H9 (cell line): ENCODE data around the gene PKD1. TPM values are rescaled to one million over a fixed set of nuclear protein-coding genes. Genes with fewer than 3 reads are reported as not detected.
"Not testable (repeated sequence)": the region's sequence is repeated elsewhere in the genome, so short reads cannot be mapped to it uniquely, and the experiment has no call there.

Experiments
- DNase-seq: peaks from one replicate; pipeline ENCODE4 v3.0.0-alpha.2; 2017
- H2AFZ ChIP-seq: one replicate; pipeline ENCODE4 v1.6.1; 2013; ENCODE audit warnings: mild to moderate bottlenecking, low read length, control low read depth, moderate library complexity
- H2AK5ac ChIP-seq: 2 replicates; pipeline ENCODE4 v1.6.1; 2013; ENCODE audit warnings: low read length, control low read depth, mixed read lengths; ENCODE audit not compliant: insufficient read length
- H2BK120ac ChIP-seq: one replicate; pipeline ENCODE4 v1.6.1; 2013; ENCODE audit warnings: low read depth, mild to moderate bottlenecking, low read length, control low read depth, inconsistent platforms; ENCODE audit not compliant: poor library complexity, severe bottlenecking
- H2BK12ac ChIP-seq: 2 replicates; pipeline ENCODE4 v1.6.1; 2013; ENCODE audit warnings: low read length, control low read depth, mixed read lengths, low read depth; ENCODE audit not compliant: insufficient read length
- H2BK15ac ChIP-seq: 2 replicates; pipeline ENCODE4 v1.6.1; 2013; ENCODE audit warnings: low read depth, low read length, control low read depth
- H2BK20ac ChIP-seq: one replicate; pipeline ENCODE4 v1.6.1; 2013; ENCODE audit warnings: low read depth, mild to moderate bottlenecking, low read length, control low read depth, inconsistent platforms; ENCODE audit not compliant: poor library complexity, severe bottlenecking
- H2BK5ac ChIP-seq: 2 replicates; pipeline ENCODE4 v1.6.1; 2013; ENCODE audit warnings: low read length, control low read depth, mixed read lengths; ENCODE audit not compliant: insufficient read length
- H3K14ac ChIP-seq: 2 replicates; pipeline ENCODE4 v1.6.1; 2013; ENCODE audit warnings: low read length, control low read depth; ENCODE audit not compliant: insufficient read depth
- H3K18ac ChIP-seq: 2 replicates; pipeline ENCODE4 v1.6.1; 2013; ENCODE audit warnings: low read depth, mild to moderate bottlenecking, mixed read lengths, low read length, control low read depth; ENCODE audit not compliant: insufficient read length
- H3K23ac ChIP-seq: 2 replicates; pipeline ENCODE4 v1.6.1; 2013; ENCODE audit warnings: low read length, control low read depth, mixed read lengths, low read depth; ENCODE audit not compliant: insufficient read length
- H3K23me2 ChIP-seq: 2 replicates; pipeline ENCODE4 v1.6.1; 2013; ENCODE audit warnings: low read depth, mild to moderate bottlenecking, mixed read lengths, low read length, control low read depth; ENCODE audit not compliant: insufficient read length, poor library complexity, severe bottlenecking
- H3K27ac ChIP-seq: 2 replicates; pipeline ENCODE4 v1.5.1; 2013; ENCODE audit warnings: low read length, control low read depth, mixed read lengths, low read depth; ENCODE audit not compliant: insufficient read length
- H3K27me3 ChIP-seq: 2 replicates; pipeline ENCODE4 v1.6.1; 2013; ENCODE audit warnings: low read length, control low read depth, inconsistent platforms; ENCODE audit not compliant: insufficient read depth
- H3K4ac ChIP-seq: 2 replicates; pipeline ENCODE4 v1.6.1; 2013; ENCODE audit warnings: low read depth, mild to moderate bottlenecking, control low read depth, inconsistent platforms, low read length, moderate library complexity
- H3K4me1 ChIP-seq: 2 replicates; pipeline ENCODE4 v1.6.1; 2013; ENCODE audit warnings: low read length, control low read depth, inconsistent platforms; ENCODE audit not compliant: insufficient read depth
- H3K4me2 ChIP-seq: 2 replicates; pipeline ENCODE4 v1.6.1; 2013; ENCODE audit warnings: low read length, control low read depth, mixed read lengths; ENCODE audit not compliant: insufficient read length, insufficient read depth
- H3K56ac ChIP-seq: 2 replicates; pipeline ENCODE4 v1.6.1; 2013; ENCODE audit warnings: low read depth, mild to moderate bottlenecking, mixed read lengths, low read length, control low read depth; ENCODE audit not compliant: insufficient read length
- H3K79me1 ChIP-seq: 2 replicates; pipeline ENCODE4 v1.6.1; 2013; ENCODE audit warnings: low read depth, mild to moderate bottlenecking, moderate library complexity, low read length, control low read depth, inconsistent platforms; ENCODE audit not compliant: insufficient read depth, poor library complexity, severe bottlenecking
- H3K79me2 ChIP-seq: 2 replicates; pipeline ENCODE4 v1.6.1; 2013; ENCODE audit warnings: low read length, control low read depth, inconsistent platforms; ENCODE audit not compliant: insufficient read depth
- H3K9ac ChIP-seq: 2 replicates; pipeline ENCODE4 v1.6.1; 2013; ENCODE audit warnings: low read length, control low read depth, mixed read lengths; ENCODE audit not compliant: insufficient read length; ENCODE audit errors: extremely low read depth
- H3K9me3 ChIP-seq: one replicate; pipeline ENCODE4 v1.6.1; 2013; ENCODE audit warnings: low read depth, low read length, inconsistent platforms; ENCODE audit not compliant: control insufficient read depth
- H3T11ph ChIP-seq: one replicate; pipeline ENCODE4 v1.6.1; 2013; ENCODE audit warnings: mild to moderate bottlenecking, low read length, control low read depth, inconsistent platforms
- H4K20me1 ChIP-seq: one replicate; pipeline ENCODE4 v1.6.1; 2013; ENCODE audit not compliant: control insufficient read depth, insufficient read length, insufficient read depth
- H4K5ac ChIP-seq: 2 replicates; pipeline ENCODE4 v1.6.1; 2013; ENCODE audit warnings: low read depth, mild to moderate bottlenecking, mixed read lengths, low read length, control low read depth; ENCODE audit not compliant: insufficient read length
- H4K8ac ChIP-seq: replicated peaks from 2 replicates; pipeline ENCODE4 v1.6.1; 2013; ENCODE audit warnings: low read length, control low read depth, mixed read lengths, low read depth; ENCODE audit not compliant: insufficient read length
- H4K91ac ChIP-seq: 2 replicates; pipeline ENCODE4 v1.6.1; 2013; ENCODE audit warnings: low read depth, mild to moderate bottlenecking, moderate library complexity, mixed read lengths, low read length, control low read depth; ENCODE audit not compliant: insufficient read length
- H3K27ac Mint-ChIP-seq, 3 experiments: 2 replicates in 2 of 3; 3 replicates in 1 of 3; pipeline ENCODE4 v1.8.0; 2020 to 2021; ENCODE audit warnings: mixed read lengths in 3 of 3, mild to moderate bottlenecking in 1 of 3, moderate library complexity in 1 of 3
- H3K27me3 Mint-ChIP-seq: 2 replicates; pipeline ENCODE4 v1.8.0; 2021; ENCODE audit warnings: low read depth, mild to moderate bottlenecking, moderate library complexity, mixed read lengths
- H3K36me3 Mint-ChIP-seq, 3 experiments: 2 replicates in 2 of 3; 3 replicates in 1 of 3; pipeline ENCODE4 v1.8.0; 2020 to 2021; ENCODE audit warnings: low read depth in 3 of 3, mixed read lengths in 3 of 3; ENCODE audit not compliant: insufficient read depth in 1 of 3
- H3K4me1 Mint-ChIP-seq, 2 experiments: 2 replicates each; pipeline ENCODE4 v1.8.0; 2020; ENCODE audit warnings: mixed read lengths in 2 of 2
- H3K4me3 Mint-ChIP-seq, 2 experiments: 2 replicates in 1 of 2; 3 replicates in 1 of 2; pipeline ENCODE4 v1.8.0; 2020 to 2021; ENCODE audit warnings: mild to moderate bottlenecking in 2 of 2, mixed read lengths in 2 of 2, moderate library complexity in 1 of 2
- H3K9me3 Mint-ChIP-seq, 2 experiments: 2 replicates in 1 of 2; 3 replicates in 1 of 2; pipeline ENCODE4 v1.8.0; 2020; ENCODE audit warnings: mild to moderate bottlenecking in 2 of 2, mixed read lengths in 2 of 2, moderate library complexity in 1 of 2
- WGBS: extraction: QIAGEN DNeasy Blood & Tissue Kit; methylation state at CpG from one replicate; pipeline ENCODE4 v1.1.7; 2013; ENCODE audit warnings: missing lambda C conversion rate, low lambda C conversion rate, mixed read lengths; ENCODE audit not compliant: insufficient read length; ENCODE audit errors: extremely low coverage; 5-methylcytosine and 5-hydroxymethylcytosine counted together
- total RNA-seq: library from RNA; stranded (reverse); gene quantifications from 2 replicates; pipeline ENCODE4 v1.2.1, GENCODE V29; 2021

Gene PKD1
- total RNA-seq, 1 experiment from 2014 or later = 88.0 TPM

DNA sequence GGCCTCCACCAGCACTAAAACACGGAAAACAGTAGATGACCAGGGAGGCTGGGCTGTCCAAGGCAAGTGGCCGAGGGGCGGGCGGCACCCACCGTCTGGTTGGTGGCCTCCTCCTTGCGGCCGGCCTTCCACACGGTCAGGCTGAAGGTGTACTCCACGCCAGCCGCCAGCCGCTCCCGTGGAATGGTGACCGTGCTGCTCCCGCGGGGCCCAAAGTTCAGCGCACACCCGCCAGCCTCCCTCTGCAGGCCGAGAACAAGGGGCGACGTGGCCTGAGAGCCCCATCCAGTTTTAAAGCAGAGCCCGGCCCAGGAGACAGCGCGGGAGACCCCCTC is 27.9 kb downstream of the PKD1 start:
- H3K4me2 ChIP-seq, H2BK12ac ChIP-seq, H3K79me1 ChIP-seq, H2AFZ ChIP-seq, H4K5ac ChIP-seq, H3K4ac ChIP-seq, H3T11ph ChIP-seq, H2BK15ac ChIP-seq, H4K91ac ChIP-seq, H4K20me1 ChIP-seq, H4K8ac ChIP-seq, H3K23ac ChIP-seq, H2BK5ac ChIP-seq, H3K9me3 ChIP-seq, H3K27me3 Mint-ChIP-seq, H3K4me3 Mint-ChIP-seq, H2BK20ac ChIP-seq, H3K4me1 Mint-ChIP-seq, H3K4me1 ChIP-seq, H3K9me3 Mint-ChIP-seq, H3K9ac ChIP-seq, DNase-seq, H3K23me2 ChIP-seq, H3K27ac ChIP-seq, H3K14ac ChIP-seq, H2AK5ac ChIP-seq, H3K79me2 ChIP-seq, H3K18ac ChIP-seq, H3K56ac ChIP-seq, H3K27me3 ChIP-seq, H2BK120ac ChIP-seq: not testable (repeated sequence)
- no CpG with 5 or more reads among the region's 23 CpGs for WGBS
- Mint-ChIP-seq H3K36me3 (peaks cover 2 to 29% (median 14%) of the 10 kb centered on the region in 3 experiments; a peak in 6 of 7 replicates), H3K27ac (peak overlapping the region in 1 of 3 experiments; percentile 23; a peak in 1 of 7 replicates)

GRCh38 chr16:2107121-2107790 is 28.4 kb downstream of the PKD1 start:
- not testable (repeated sequence) for H4K8ac ChIP-seq, H3K4me1 ChIP-seq, H3K4ac ChIP-seq, H3K23ac ChIP-seq, H2BK5ac ChIP-seq, H3K79me1 ChIP-seq, H3K56ac ChIP-seq, H3K27ac ChIP-seq, DNase-seq, H2AK5ac ChIP-seq, H3K9ac ChIP-seq, H2BK12ac ChIP-seq, H4K20me1 ChIP-seq, H3K23me2 ChIP-seq, H3K4me2 ChIP-seq, H3K79me2 ChIP-seq, H3K9me3 Mint-ChIP-seq, H4K5ac ChIP-seq, H2BK120ac ChIP-seq, H3K4me3 Mint-ChIP-seq, H3K14ac ChIP-seq, H3K27me3 ChIP-seq, H3T11ph ChIP-seq, H4K91ac ChIP-seq, H3K27me3 Mint-ChIP-seq, H3K18ac ChIP-seq, H3K4me1 Mint-ChIP-seq, H2BK15ac ChIP-seq, H2AFZ ChIP-seq, H2BK20ac ChIP-seq, H3K9me3 ChIP-seq
- peak overlapping the region in 2 of 3 experiments; percentile 7 to 23; a peak in 2 of 7 replicates for H3K27ac Mint-ChIP-seq
- WGBS = no CpG with 5 or more reads among the region's 17 CpGs
- peaks cover 2 to 31% (median 12%) of the 10 kb centered on the region in 3 experiments; a peak in 5 of 7 replicates for H3K36me3 Mint-ChIP-seq
